Progenitor cell of endocrine pancreas (in vitro differentiated cells): ENCODE measurements around the gene CAD. TPM values are rescaled to one million over a fixed set of nuclear protein-coding genes. Genes with fewer than 3 reads are reported as not detected.

Experiments used
- DNase-seq: peaks from one replicate; pipeline ENCODE4 v3.0.0; 2021; ENCODE audit warnings: low spot score; ENCODE audit not compliant: unreplicated experiment
- H3K27ac Mint-ChIP-seq: 2 replicates; pipeline ENCODE4 v1.8.0; 2021; ENCODE audit warnings: mild to moderate bottlenecking, moderate library complexity, mixed read lengths
- H3K27me3 Mint-ChIP-seq: 2 replicates; pipeline ENCODE4 v1.8.0; 2021; ENCODE audit warnings: mixed read lengths
- H3K36me3 Mint-ChIP-seq: 2 replicates; pipeline ENCODE4 v1.8.0; 2022; ENCODE audit warnings: mixed read lengths; ENCODE audit not compliant: insufficient read depth
- H3K4me1 Mint-ChIP-seq: 2 replicates; pipeline ENCODE4 v1.8.0; 2021; ENCODE audit warnings: low read depth, mixed read lengths
- H3K4me3 Mint-ChIP-seq: 2 replicates; pipeline ENCODE4 v1.8.0; 2021; ENCODE audit warnings: low read depth, mild to moderate bottlenecking, moderate library complexity, mixed read lengths
- H3K9me3 Mint-ChIP-seq: 2 replicates; pipeline ENCODE4 v1.8.0; 2021; ENCODE audit warnings: low read depth, mixed read lengths
- total RNA-seq: library from RNA; stranded (reverse); gene quantifications from 2 replicates; pipeline ENCODE4 v1.2.1, GENCODE V29; 2021
- TF ChIP-seq, protein P1 (sequence below): fragments of 200-600 bp; sonication (generic); IDR thresholded peaks from one replicate; pipeline ENCODE4 v1.5.0; 2021; ENCODE audit warnings: antibody characterized with exemption, mild to moderate bottlenecking; ENCODE audit not compliant: unreplicated experiment

Gene CAD
- total RNA-seq, 1 donor from 2014 or later, result 59.7 TPM

- no peaks in the 10 kb centered on the region for H3K9me3 Mint-ChIP-seq
- no peaks in the 10 kb centered on the region for H3K36me3 Mint-ChIP-seq
- no peaks in the 10 kb centered on the region for H3K27me3 Mint-ChIP-seq
- no peak overlapping the region for H3K4me3 Mint-ChIP-seq
- H3K4me1 Mint-ChIP-seq, result no peaks in the 10 kb centered on the region
- no peak for DNase-seq
- H3K27ac Mint-ChIP-seq, result no peak overlapping the region
- TF ChIP-seq, protein P1, sequence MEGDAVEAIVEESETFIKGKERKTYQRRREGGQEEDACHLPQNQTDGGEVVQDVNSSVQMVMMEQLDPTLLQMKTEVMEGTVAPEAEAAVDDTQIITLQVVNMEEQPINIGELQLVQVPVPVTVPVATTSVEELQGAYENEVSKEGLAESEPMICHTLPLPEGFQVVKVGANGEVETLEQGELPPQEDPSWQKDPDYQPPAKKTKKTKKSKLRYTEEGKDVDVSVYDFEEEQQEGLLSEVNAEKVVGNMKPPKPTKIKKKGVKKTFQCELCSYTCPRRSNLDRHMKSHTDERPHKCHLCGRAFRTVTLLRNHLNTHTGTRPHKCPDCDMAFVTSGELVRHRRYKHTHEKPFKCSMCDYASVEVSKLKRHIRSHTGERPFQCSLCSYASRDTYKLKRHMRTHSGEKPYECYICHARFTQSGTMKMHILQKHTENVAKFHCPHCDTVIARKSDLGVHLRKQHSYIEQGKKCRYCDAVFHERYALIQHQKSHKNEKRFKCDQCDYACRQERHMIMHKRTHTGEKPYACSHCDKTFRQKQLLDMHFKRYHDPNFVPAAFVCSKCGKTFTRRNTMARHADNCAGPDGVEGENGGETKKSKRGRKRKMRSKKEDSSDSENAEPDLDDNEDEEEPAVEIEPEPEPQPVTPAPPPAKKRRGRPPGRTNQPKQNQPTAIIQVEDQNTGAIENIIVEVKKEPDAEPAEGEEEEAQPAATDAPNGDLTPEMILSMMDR, result no peak
Measured at GRCh38 chr2:27177441-27178351, 39.5 kb upstream of the CAD start.

GRCh38 chr2:27178469-27178868, 38.7 kb upstream of the CAD start:
- DNase-seq, result no peak
- Mint-ChIP-seq H3K36me3 (no peaks in the 10 kb centered on the region), H3K27ac (no peak overlapping the region), H3K4me1 (no peaks in the 10 kb centered on the region), H3K4me3 (no peak overlapping the region), H3K27me3 (no peaks in the 10 kb centered on the region), H3K9me3 (no peaks in the 10 kb centered on the region)
- TF ChIP-seq, protein P1, result no peak

- H3K27ac Mint-ChIP-seq, result no peak overlapping the region
- H3K4me3 Mint-ChIP-seq, result no peak overlapping the region
Measured at GRCh38 chr2:27179344-27180000, 37.7 kb upstream of the CAD start.

GRCh38 chr2:27182346-27182745, 34.8 kb upstream of the CAD start:
- TF ChIP-seq, protein P1, result no peak
- H3K36me3 Mint-ChIP-seq, result no peaks in the 10 kb centered on the region
- no peaks in the 10 kb centered on the region for H3K27me3 Mint-ChIP-seq
- no peak for DNase-seq
- H3K27ac Mint-ChIP-seq, result no peak overlapping the region
- no peaks in the 10 kb centered on the region for H3K4me1 Mint-ChIP-seq
- H3K9me3 Mint-ChIP-seq, result no peaks in the 10 kb centered on the region
- H3K4me3 Mint-ChIP-seq, result no peak overlapping the region

More at GRCh38 chr2:27179344-27180000, 37.7 kb upstream of the CAD start:
- no peaks in the 10 kb centered on the region for H3K36me3 Mint-ChIP-seq
- no peaks in the 10 kb centered on the region for H3K27me3 Mint-ChIP-seq
- no peaks in the 10 kb centered on the region for H3K9me3 Mint-ChIP-seq
- TF ChIP-seq, protein P1, result no peak
- no peak for DNase-seq
- no peaks in the 10 kb centered on the region for H3K4me1 Mint-ChIP-seq

GRCh38 chr2:27184115-27184514, 33.1 kb upstream of the CAD start:
- H3K4me3 Mint-ChIP-seq, result no peak overlapping the region
- no peaks in the 10 kb centered on the region for H3K9me3 Mint-ChIP-seq
- no peaks in the 10 kb centered on the region for H3K36me3 Mint-ChIP-seq
- TF ChIP-seq, protein P1, result no peak
- no peak overlapping the region for H3K27ac Mint-ChIP-seq
- no peaks in the 10 kb centered on the region for H3K27me3 Mint-ChIP-seq
- H3K4me1 Mint-ChIP-seq, result no peaks in the 10 kb centered on the region
- no peak for DNase-seq
